ENCODE data around the gene WWTR1. TPM values are rescaled to one million over a fixed set of nuclear protein-coding genes. Genes with fewer than 3 reads are reported as not detected.

The WWTR1 gene
- total and polyA plus RNA-seq, 5 donors from 2014 or later: 0.33 to 2.0 (median 1.6) TPM

DNA sequence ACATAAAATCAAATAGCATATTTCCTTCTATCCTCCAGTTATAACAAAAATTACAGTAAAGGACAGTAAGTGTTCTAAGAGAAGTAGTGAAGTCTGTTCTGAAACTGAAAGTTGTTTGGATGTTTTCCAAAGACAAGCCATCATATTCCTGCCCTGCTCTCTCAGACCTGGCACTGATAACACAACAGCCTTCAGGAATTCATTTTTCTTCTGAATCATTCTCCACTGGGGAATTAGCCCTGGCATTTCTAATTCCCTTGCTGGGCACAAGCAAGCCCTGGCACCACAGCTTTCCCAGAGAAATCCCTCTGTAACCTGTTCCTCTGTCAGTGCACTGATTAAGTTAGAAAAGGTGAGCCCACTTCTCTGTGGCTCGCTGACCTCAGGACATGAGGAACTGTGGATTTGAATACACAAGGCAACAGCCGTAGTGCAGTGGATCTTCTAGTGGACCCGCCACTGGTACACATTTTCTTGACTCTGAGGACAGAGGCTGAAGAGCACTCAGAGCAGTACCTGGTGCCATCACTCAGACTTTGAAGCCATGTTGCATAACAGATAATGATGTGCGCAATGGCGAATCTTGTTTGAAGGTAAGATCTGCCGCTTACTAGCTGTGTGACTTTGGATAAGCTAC is 61.6 kb downstream of the WWTR1 start:
- Histone ChIP-seq H3K36me3 (ENCODE audit: control insufficient read depth, insufficient read depth, low read length) (no peaks in the 10 kb centered on the region), H3K9me3 (ENCODE audit: control insufficient read depth in 2 of 2, low read length in 2 of 2) (no peaks in the 10 kb centered on the region), H3K27me3 (ENCODE audit: control insufficient read depth, insufficient read depth, low read length) (no peaks in the 10 kb centered on the region), H3K4me3 (ENCODE audit: low read depth, low read length) (no peak overlapping the region), H3K27ac (ENCODE audit: insufficient read depth, low read length, poor library complexity, severe bottlenecking) (no peak overlapping the region), H3K4me1 (ENCODE audit: control insufficient read depth, insufficient read depth, low read length, poor library complexity, severe bottlenecking) (no peaks in the 10 kb centered on the region)
- H3K9me3 Mint-ChIP-seq: no peaks in the 10 kb centered on the region
- no peaks in the 10 kb centered on the region for H3K36me3 Mint-ChIP-seq
- no peaks in the 10 kb centered on the region for H3K4me1 Mint-ChIP-seq
- no peak for ATAC-seq (ENCODE audit: low read depth in 2 of 2)
- H3K27ac Mint-ChIP-seq: no peak overlapping the region
- peaks cover 10% of the 10 kb centered on the region for H3K27me3 Mint-ChIP-seq
- DNase-seq: no peak
- H3K4me3 Mint-ChIP-seq: no peak overlapping the region

DNA sequence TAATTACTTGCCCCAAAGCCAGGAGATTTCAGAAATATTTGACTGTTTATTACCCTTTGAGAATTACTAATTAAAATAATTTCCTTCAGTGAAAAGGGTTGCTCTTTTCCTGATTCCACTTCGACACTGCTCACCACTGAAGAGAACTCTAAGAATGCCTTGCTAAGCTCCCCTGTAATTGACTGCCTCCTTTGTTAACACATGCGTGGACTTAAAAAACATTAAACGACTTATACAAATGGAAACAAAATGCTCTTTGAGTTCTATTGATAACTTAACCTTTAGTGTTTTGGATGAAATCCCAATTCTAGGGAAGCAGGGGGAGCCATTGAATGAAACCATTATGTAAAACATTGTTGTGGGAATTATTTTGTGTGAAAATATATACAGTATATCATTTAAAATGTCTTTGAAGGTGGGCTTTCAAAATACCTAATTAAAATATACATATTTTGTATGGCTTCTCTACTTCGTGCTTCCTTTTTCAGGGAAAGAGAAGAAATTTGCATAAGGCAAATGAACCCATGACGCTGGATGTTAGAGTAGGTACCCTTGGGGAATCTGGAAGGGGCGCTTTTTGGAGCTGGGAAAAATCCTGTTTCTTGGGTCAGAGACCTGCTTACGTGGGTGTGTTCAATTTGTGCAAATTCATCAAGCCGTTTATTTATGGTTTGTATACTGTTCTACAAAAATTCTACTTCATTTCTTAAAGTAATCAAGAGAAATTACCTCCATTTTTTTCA is 64.2 kb downstream of the WWTR1 start:
- H3K36me3 Mint-ChIP-seq: no peaks in the 10 kb centered on the region
- H3K9me3 Mint-ChIP-seq: no peaks in the 10 kb centered on the region
- H3K4me1 ChIP-seq (ENCODE audit: control insufficient read depth, insufficient read depth, low read length, poor library complexity, severe bottlenecking): no peaks in the 10 kb centered on the region
- no peak overlapping the region for H3K4me3 ChIP-seq (ENCODE audit: low read depth, low read length)
- no peaks in the 10 kb centered on the region for H3K9me3 ChIP-seq (ENCODE audit: control insufficient read depth in 2 of 2, low read length in 2 of 2)
- H3K4me1 Mint-ChIP-seq: no peaks in the 10 kb centered on the region
- DNase-seq: no peak
- no peaks in the 10 kb centered on the region for H3K27me3 ChIP-seq (ENCODE audit: control insufficient read depth, insufficient read depth, low read length)
- no peaks in the 10 kb centered on the region for H3K36me3 ChIP-seq (ENCODE audit: control insufficient read depth, insufficient read depth, low read length)
- no peak overlapping the region for H3K4me3 Mint-ChIP-seq
- no peak overlapping the region for H3K27ac ChIP-seq (ENCODE audit: insufficient read depth, low read length, poor library complexity, severe bottlenecking)
- H3K27me3 Mint-ChIP-seq: peaks cover 10% of the 10 kb centered on the region
- H3K27ac Mint-ChIP-seq: no peak overlapping the region
- ATAC-seq (ENCODE audit: low read depth in 2 of 2): no peak

DNA sequence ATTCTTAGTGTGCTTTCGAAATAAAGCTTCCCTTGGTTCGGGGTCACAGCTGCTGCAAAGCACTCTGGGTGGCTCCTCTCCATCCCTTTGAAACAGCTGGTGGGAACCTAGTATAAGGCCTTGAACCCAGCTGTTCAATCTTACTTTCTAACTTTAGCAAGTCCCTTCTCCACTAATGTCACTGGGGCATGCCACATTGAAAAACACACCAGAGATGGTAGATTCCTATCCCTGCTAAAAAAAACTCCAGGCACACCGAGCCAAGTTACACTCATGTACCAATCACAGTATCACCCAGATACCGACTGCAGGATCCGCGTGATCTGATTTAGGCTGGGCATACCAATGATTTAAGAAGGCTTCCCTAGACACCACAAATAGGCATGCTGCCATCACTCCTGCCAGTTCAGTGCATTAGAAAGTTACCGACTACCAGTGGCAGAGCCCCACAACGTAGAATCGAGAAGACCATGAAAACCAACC is 65.0 kb downstream of the WWTR1 start:
- no peak overlapping the region for H3K4me3 ChIP-seq (ENCODE audit: low read depth, low read length)
- H3K27ac ChIP-seq (ENCODE audit: insufficient read depth, low read length, poor library complexity, severe bottlenecking): no peak overlapping the region
- Mint-ChIP-seq H3K9me3 (no peaks in the 10 kb centered on the region), H3K27me3 (peaks cover 10% of the 10 kb centered on the region), H3K27ac (peak overlapping the region in 1 of 3 donors; percentile 9), H3K4me1 (no peaks in the 10 kb centered on the region), H3K36me3 (no peaks in the 10 kb centered on the region), H3K4me3 (no peak overlapping the region)
- H3K9me3 ChIP-seq (ENCODE audit: control insufficient read depth in 2 of 2, low read length in 2 of 2): no peaks in the 10 kb centered on the region
- H3K27me3 ChIP-seq (ENCODE audit: control insufficient read depth, insufficient read depth, low read length): no peaks in the 10 kb centered on the region
- no peak for DNase-seq
- no peak for ATAC-seq (ENCODE audit: low read depth in 2 of 2)
- H3K4me1 ChIP-seq (ENCODE audit: control insufficient read depth, insufficient read depth, low read length, poor library complexity, severe bottlenecking): no peaks in the 10 kb centered on the region
- H3K36me3 ChIP-seq (ENCODE audit: control insufficient read depth, insufficient read depth, low read length): no peaks in the 10 kb centered on the region

DNA sequence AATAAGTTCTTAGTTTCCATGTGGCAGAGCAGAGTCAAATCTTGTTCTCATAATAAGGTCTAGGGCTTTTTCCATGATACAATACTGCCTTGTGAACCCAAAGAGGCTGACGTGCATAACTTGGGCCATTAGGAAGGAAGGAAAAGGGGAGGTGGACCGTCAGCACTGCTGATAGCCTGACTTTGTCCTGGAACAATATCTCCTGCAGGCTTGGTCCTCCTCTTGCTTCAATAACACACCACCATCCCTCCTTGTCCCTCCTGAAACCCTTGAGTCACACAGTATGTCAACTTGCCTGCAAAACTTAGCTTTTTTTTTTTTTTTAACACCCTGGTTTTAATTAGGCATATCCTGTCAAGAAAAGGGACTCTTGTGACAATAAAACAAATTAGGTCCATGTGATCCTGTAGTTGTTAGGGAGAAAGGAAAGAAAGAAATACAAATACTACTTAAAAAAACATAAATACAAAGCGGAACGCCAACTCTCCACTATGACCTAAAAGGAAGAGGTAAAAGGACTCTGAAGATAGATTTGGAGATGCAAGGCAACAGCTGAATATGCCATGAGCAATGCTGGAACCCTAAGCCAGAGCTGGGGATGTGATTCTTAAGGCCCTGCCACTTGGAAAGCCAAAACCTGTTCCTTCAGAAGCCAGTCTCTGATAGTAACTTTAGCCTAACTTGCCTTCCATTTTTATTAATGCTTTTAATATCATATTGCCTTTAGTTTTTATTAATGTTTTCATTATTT is 67.0 kb downstream of the WWTR1 start:
- Mint-ChIP-seq H3K27ac (no peak overlapping the region), H3K4me1 (no peaks in the 10 kb centered on the region), H3K36me3 (no peaks in the 10 kb centered on the region), H3K27me3 (peaks cover 10% of the 10 kb centered on the region), H3K4me3 (no peak overlapping the region), H3K9me3 (no peaks in the 10 kb centered on the region)
- Histone ChIP-seq H3K4me3 (ENCODE audit: low read depth, low read length) (no peak overlapping the region), H3K27me3 (ENCODE audit: control insufficient read depth, insufficient read depth, low read length) (no peaks in the 10 kb centered on the region), H3K9me3 (ENCODE audit: control insufficient read depth in 2 of 2, low read length in 2 of 2) (no peaks in the 10 kb centered on the region), H3K4me1 (ENCODE audit: control insufficient read depth, insufficient read depth, low read length, poor library complexity, severe bottlenecking) (no peaks in the 10 kb centered on the region), H3K36me3 (ENCODE audit: control insufficient read depth, insufficient read depth, low read length) (no peaks in the 10 kb centered on the region), H3K27ac (ENCODE audit: insufficient read depth, low read length, poor library complexity, severe bottlenecking) (no peak overlapping the region)
- DNase-seq (no peak), ATAC-seq (ENCODE audit: low read depth in 2 of 2) (no peak)

DNA sequence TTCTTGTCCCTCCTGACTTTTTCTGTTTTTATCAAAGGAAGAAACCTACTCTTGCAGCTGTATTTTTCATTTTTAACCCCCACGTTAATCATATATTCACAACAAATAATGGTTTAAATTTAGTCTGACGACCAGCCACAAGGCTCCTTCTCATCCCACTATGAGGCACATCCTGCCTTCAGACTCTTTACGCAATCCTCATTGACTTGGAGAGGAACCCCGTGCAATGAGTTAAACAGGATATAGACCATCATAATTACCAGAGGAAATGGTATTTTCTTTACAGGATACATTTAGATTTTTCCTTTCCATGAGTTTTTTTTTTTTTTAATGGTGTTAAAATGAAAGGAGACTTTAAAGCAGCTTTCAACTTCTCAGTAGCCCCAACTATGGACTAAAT is 68.5 kb downstream of the WWTR1 start:
- H3K9me3 ChIP-seq (ENCODE audit: control insufficient read depth in 2 of 2, low read length in 2 of 2): no peaks in the 10 kb centered on the region
- no peak overlapping the region for H3K27ac ChIP-seq (ENCODE audit: insufficient read depth, low read length, poor library complexity, severe bottlenecking)
- Mint-ChIP-seq H3K4me1 (peaks cover 0 to 2% (median 0%) of the 10 kb centered on the region in 4 donors), H3K27ac (no peak overlapping the region), H3K9me3 (no peaks in the 10 kb centered on the region), H3K36me3 (no peaks in the 10 kb centered on the region), H3K27me3 (peaks cover 18% of the 10 kb centered on the region), H3K4me3 (no peak overlapping the region)
- no peak for ATAC-seq (ENCODE audit: low read depth in 2 of 2)
- no peaks in the 10 kb centered on the region for H3K4me1 ChIP-seq (ENCODE audit: control insufficient read depth, insufficient read depth, low read length, poor library complexity, severe bottlenecking)
- H3K4me3 ChIP-seq (ENCODE audit: low read depth, low read length): no peak overlapping the region
- DNase-seq: no peak
- no peaks in the 10 kb centered on the region for H3K27me3 ChIP-seq (ENCODE audit: control insufficient read depth, insufficient read depth, low read length)
- no peaks in the 10 kb centered on the region for H3K36me3 ChIP-seq (ENCODE audit: control insufficient read depth, insufficient read depth, low read length)

DNA sequence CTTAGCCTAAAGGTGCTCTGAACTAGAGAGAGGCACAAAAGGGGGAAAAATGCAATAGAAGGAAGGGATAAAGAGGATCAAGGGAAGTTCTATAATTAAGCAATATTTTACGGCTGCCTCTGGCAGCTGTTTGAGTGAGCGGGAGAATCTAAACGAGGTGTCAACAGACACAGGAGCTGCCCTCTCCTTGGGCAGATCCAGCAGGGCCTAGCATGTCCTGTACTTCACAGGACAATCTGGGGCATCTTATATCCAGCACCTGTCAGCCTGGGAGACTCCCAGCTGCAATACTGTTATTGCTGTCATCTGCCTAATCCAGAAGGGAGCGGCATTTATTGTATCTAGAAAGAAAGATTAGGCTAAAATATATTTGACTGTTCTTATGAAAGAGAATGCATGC is 68.9 kb downstream of the WWTR1 start:
- Histone ChIP-seq H3K36me3 (ENCODE audit: control insufficient read depth, insufficient read depth, low read length) (no peaks in the 10 kb centered on the region), H3K4me1 (ENCODE audit: control insufficient read depth, insufficient read depth, low read length, poor library complexity, severe bottlenecking) (no peaks in the 10 kb centered on the region), H3K27me3 (ENCODE audit: control insufficient read depth, insufficient read depth, low read length) (no peaks in the 10 kb centered on the region), H3K27ac (ENCODE audit: insufficient read depth, low read length, poor library complexity, severe bottlenecking) (no peak overlapping the region), H3K4me3 (ENCODE audit: low read depth, low read length) (no peak overlapping the region), H3K9me3 (ENCODE audit: control insufficient read depth in 2 of 2, low read length in 2 of 2) (no peaks in the 10 kb centered on the region)
- ATAC-seq (ENCODE audit: low read depth in 2 of 2): no peak
- DNase-seq: no peak
- Mint-ChIP-seq H3K4me1 (peaks cover 0 to 2% (median 0%) of the 10 kb centered on the region in 4 donors), H3K27ac (no peak overlapping the region), H3K27me3 (peaks cover 21% of the 10 kb centered on the region), H3K36me3 (no peaks in the 10 kb centered on the region), H3K4me3 (no peak overlapping the region), H3K9me3 (no peaks in the 10 kb centered on the region)

DNA sequence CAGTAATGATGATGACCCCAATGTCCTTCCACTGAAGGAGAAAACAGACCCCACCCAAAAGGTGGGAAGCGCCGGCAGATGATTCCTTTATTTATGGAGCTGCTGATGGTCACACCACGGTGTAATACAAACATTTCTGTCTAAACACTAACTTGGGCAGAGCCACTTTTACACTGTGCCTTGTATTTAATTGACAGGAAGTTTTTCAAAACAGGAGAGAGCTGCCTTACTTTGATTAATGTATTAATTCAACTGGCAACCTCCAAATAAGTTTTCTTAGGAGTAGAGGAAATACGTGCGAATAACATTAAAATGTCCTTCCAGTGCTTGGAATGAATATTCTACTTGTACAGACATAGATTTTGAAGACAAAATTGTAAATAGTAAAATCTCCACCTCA is 70.4 kb downstream of the WWTR1 start:
- Histone ChIP-seq H3K4me1 (ENCODE audit: control insufficient read depth, insufficient read depth, low read length, poor library complexity, severe bottlenecking) (no peaks in the 10 kb centered on the region), H3K4me3 (ENCODE audit: low read depth, low read length) (no peak overlapping the region), H3K36me3 (ENCODE audit: control insufficient read depth, insufficient read depth, low read length) (no peaks in the 10 kb centered on the region), H3K9me3 (ENCODE audit: control insufficient read depth in 2 of 2, low read length in 2 of 2) (no peaks in the 10 kb centered on the region), H3K27me3 (ENCODE audit: control insufficient read depth, insufficient read depth, low read length) (no peaks in the 10 kb centered on the region), H3K27ac (ENCODE audit: insufficient read depth, low read length, poor library complexity, severe bottlenecking) (no peak overlapping the region)
- DNase-seq (no peak), ATAC-seq (ENCODE audit: low read depth in 2 of 2) (no peak)
- H3K4me1 Mint-ChIP-seq: peaks cover 0 to 2% (median 0%) of the 10 kb centered on the region in 4 donors
- H3K4me3 Mint-ChIP-seq: no peak overlapping the region
- no peaks in the 10 kb centered on the region for H3K36me3 Mint-ChIP-seq
- H3K9me3 Mint-ChIP-seq: no peaks in the 10 kb centered on the region
- H3K27me3 Mint-ChIP-seq: peaks cover 16% of the 10 kb centered on the region
- H3K27ac Mint-ChIP-seq: no peak overlapping the region

Data from CD4-positive, CD25-positive, alpha-beta regulatory T cell (primary cell).